ENCODE measurements around the gene GTF3C5.

GRCh38 chr9:133071484-133072150, 40.8 kb downstream of the GTF3C5 start:
- TF ChIP-seq ZNF8 (CRISPR knock-in tag; IDR thresholded peaks at IDR 0.05) (no peak), OSR1 (CRISPR knock-in tag; IDR thresholded peaks at IDR 0.05) (no peak), POU6F1 (CRISPR knock-in tag; IDR thresholded peaks at IDR 0.05; ENCODE audit: borderline replicate concordance, low read depth) (no peak), TCF4 (CRISPR knock-in tag; IDR thresholded peaks at IDR 0.05; ENCODE audit: borderline replicate concordance) (no peak), ZNF565 (CRISPR knock-in tag; conservative IDR thresholded peaks at IDR 0.05; ENCODE audit: low read depth) (no peak), ZFP30 (CRISPR knock-in tag; IDR thresholded peaks at IDR 0.05) (no peak), PPARA (CRISPR knock-in tag; IDR thresholded peaks at IDR 0.05; ENCODE audit: borderline replicate concordance) (no peak), ISL1 (CRISPR knock-in tag; IDR thresholded peaks at IDR 0.05) (no peak), TSHZ2 (CRISPR knock-in tag; IDR thresholded peaks at IDR 0.05) (no peak), CREB5 (CRISPR knock-in tag; IDR thresholded peaks at IDR 0.05; ENCODE audit: low read depth) (no peak), BACH2 (CRISPR knock-in tag; IDR thresholded peaks at IDR 0.05; ENCODE audit: borderline replicate concordance) (no peak)

Data from SK-N-SH treated with all-trans-retinoic acid at 6 μM for 48 hours (cell line).